WTC11 (cell line): Measurements from ENCODE around the gene MSANTD2. TPM values are rescaled to one million over a fixed set of nuclear protein-coding genes. Genes with fewer than 3 reads are reported as not detected.

ENCODE experiments used
- ATAC-seq: fragments of 200-7000 bp; cut with Tn5 transposase; 2 replicates; pipeline ENCODE4 v1.10.0; 2021; ENCODE audit warnings: mild to moderate bottlenecking, moderate library complexity
- CTCF ChIA-PET: fragments of 300-600 bp; sonication (Branson Sonifier 250); formaldehyde crosslinking; loops from one replicate; lab custom pipeline; 2021; ENCODE audit warnings: antibody characterized with exemption; lab: Charles Lee
- POLR2A ChIA-PET: fragments of 350-600 bp; sonication (Branson Sonifier 250); formaldehyde crosslinking; loops from one replicate; lab custom pipeline; 2021; ENCODE audit warnings: antibody characterized with exemption; lab: Charles Lee
- DNase-seq: peaks from one replicate; pipeline ENCODE4 v3.0.0; 2021; ENCODE audit warnings: low spot score
- H3K27ac Mint-ChIP-seq: 2 replicates; pipeline ENCODE4 v1.8.0; 2021; ENCODE audit warnings: mixed read lengths
- H3K27me3 Mint-ChIP-seq: 2 replicates; pipeline ENCODE4 v1.8.0; 2021; ENCODE audit warnings: low read depth, mild to moderate bottlenecking, moderate library complexity, mixed read lengths
- H3K36me3 Mint-ChIP-seq: 2 replicates; pipeline ENCODE4 v1.8.0; 2021; ENCODE audit warnings: mixed read lengths
- H3K4me1 Mint-ChIP-seq: 2 replicates; pipeline ENCODE4 v1.8.0; 2022; ENCODE audit warnings: mixed read lengths
- H3K4me3 Mint-ChIP-seq: 2 replicates; pipeline ENCODE4 v1.8.0; 2021; ENCODE audit warnings: mild to moderate bottlenecking, moderate library complexity, mixed read lengths
- H3K9me3 Mint-ChIP-seq: 2 replicates; pipeline ENCODE4 v1.8.0; 2021; ENCODE audit warnings: mixed read lengths
- AR ChIP-seq: fragments of 250-450 bp; sonication (Bioruptor Pico); IDR thresholded peaks from 2 replicates; pipeline ENCODE4 v1.9.0; 2021; ENCODE audit warnings: mild to moderate bottlenecking
- CDX4 ChIP-seq: fragments of 250-450 bp; sonication (Bioruptor Pico); IDR thresholded peaks from 2 replicates; pipeline ENCODE4 v1.9.0; 2021; ENCODE audit warnings: moderate library complexity, mild to moderate bottlenecking, inconsistent platforms, borderline replicate concordance
- CREB1 ChIP-seq: sonication (generic); formaldehyde crosslinking; IDR thresholded peaks from 2 replicates; pipeline ENCODE4 v1.8.0; 2023; ENCODE audit warnings: mild to moderate bottlenecking, missing genetic modification reagents
- CREM ChIP-seq: sonication (generic); formaldehyde crosslinking; IDR thresholded peaks from 2 replicates; pipeline ENCODE4 v1.8.1; 2022; ENCODE audit warnings: mild to moderate bottlenecking, missing genetic modification reagents, moderate library complexity
- E2F4 ChIP-seq: sonication (generic); formaldehyde crosslinking; IDR thresholded peaks from 2 replicates; pipeline ENCODE4 v1.8.1; 2022; ENCODE audit warnings: low read depth, mild to moderate bottlenecking, moderate library complexity, missing genetic modification reagents, borderline replicate concordance
- ETV6 ChIP-seq: sonication (generic); formaldehyde crosslinking; IDR thresholded peaks from 2 replicates; pipeline ENCODE4 v1.8.1; 2022; ENCODE audit warnings: mild to moderate bottlenecking, missing genetic modification reagents
- FOXP4 ChIP-seq: sonication (generic); formaldehyde crosslinking; IDR thresholded peaks from 2 replicates; pipeline ENCODE4 v1.8.0; 2022; ENCODE audit warnings: mild to moderate bottlenecking, missing genetic modification reagents
- JAZF1 ChIP-seq: fragments of 250-450 bp; sonication (Bioruptor Pico); IDR thresholded peaks from 2 replicates; pipeline ENCODE4 v1.9.0; 2021; ENCODE audit warnings: moderate library complexity, mild to moderate bottlenecking, inconsistent platforms
- MYBL2 ChIP-seq: sonication (generic); formaldehyde crosslinking; IDR thresholded peaks from 2 replicates; pipeline ENCODE4 v1.8.1; 2023; ENCODE audit warnings: mild to moderate bottlenecking, moderate library complexity, missing genetic modification reagents
- NFATC4 ChIP-seq: fragments of 250-450 bp; sonication (Bioruptor Pico); IDR thresholded peaks from 2 replicates; pipeline ENCODE4 v1.9.0; 2021; ENCODE audit warnings: mild to moderate bottlenecking
- STAT6 ChIP-seq: sonication (generic); formaldehyde crosslinking; conservative IDR thresholded peaks from 2 replicates; pipeline ENCODE4 v1.8.1; 2023; ENCODE audit warnings: mild to moderate bottlenecking, low read depth, missing genetic modification reagents, moderate library complexity
- TEAD1 ChIP-seq: sonication (generic); formaldehyde crosslinking; IDR thresholded peaks from 2 replicates; pipeline ENCODE4 v1.8.0; 2022; ENCODE audit warnings: mild to moderate bottlenecking, missing genetic modification reagents
- ZBTB21 ChIP-seq: sonication (generic); formaldehyde crosslinking; IDR thresholded peaks from 2 replicates; pipeline ENCODE4 v1.8.1; 2023; ENCODE audit warnings: mild to moderate bottlenecking, missing genetic modification reagents, borderline replicate concordance
- ZNF138 ChIP-seq: sonication (generic); formaldehyde crosslinking; conservative IDR thresholded peaks from 2 replicates; pipeline ENCODE4 v1.8.1; 2022; ENCODE audit warnings: mild to moderate bottlenecking, moderate library complexity, missing genetic modification reagents
- ZNF219 ChIP-seq: sonication (generic); formaldehyde crosslinking; IDR thresholded peaks from 2 replicates; pipeline ENCODE4 v1.8.0; 2023; ENCODE audit warnings: missing genetic modification reagents, mild to moderate bottlenecking, borderline replicate concordance
- ZNF396 ChIP-seq: fragments of 250-450 bp; sonication (Bioruptor Pico); IDR thresholded peaks from 2 replicates; pipeline ENCODE4 v1.8.0; 2021; ENCODE audit warnings: mild to moderate bottlenecking, moderate library complexity, borderline replicate concordance
- ZNF425 ChIP-seq: fragments of 250-450 bp; sonication (Bioruptor Pico); conservative IDR thresholded peaks from 2 replicates; pipeline ENCODE4 v1.9.0; 2021; ENCODE audit warnings: mild to moderate bottlenecking
- ZNF671 ChIP-seq: fragments of 250-450 bp; sonication (Bioruptor Pico); IDR thresholded peaks from 2 replicates; pipeline ENCODE4 v1.8.0; 2021; ENCODE audit warnings: mild to moderate bottlenecking
- total RNA-seq: library from RNA; stranded (reverse); gene quantifications from 3 replicates; pipeline ENCODE4 v1.2.3, GENCODE V29; 2021

The MSANTD2 gene
- total RNA-seq, 1 experiment from 2014 or later, result 17.5 TPM

GRCh38 chr11:124728134-124728533 lies 72.1 kb downstream of the MSANTD2 start:
- Mint-ChIP-seq H3K4me1 (peaks cover 35% of the 10 kb centered on the region), H3K27me3 (peaks cover 36% of the 10 kb centered on the region), H3K9me3 (no peaks in the 10 kb centered on the region), H3K36me3 (no peaks in the 10 kb centered on the region), H3K27ac (no peak overlapping the region)
- no peak for DNase-seq
- CTCF ChIA-PET, result no interaction called here
- TF ChIP-seq CREM (CRISPR knock-in tag), result no peak
- TF ChIP-seq CREB1 (CRISPR knock-in tag), result no peak
- TF ChIP-seq STAT6 (CRISPR knock-in tag), result no peak
- TF ChIP-seq, all 79 proteins: peak for 0
- no peak for ATAC-seq
- POLR2A ChIA-PET, result no interaction called here
- H3K4me3 Mint-ChIP-seq, result no peak overlapping the region

- H3K27ac Mint-ChIP-seq, result no peak overlapping the region
- CTCF ChIA-PET, result interaction anchor here (3.8 kb wide), 1 partner anchor 18 kb away, joined by 21 read pairs; no protein-coding TSS in a partner anchor
- TF ChIP-seq ZBTB21 (CRISPR knock-in tag), result no peak
- TF ChIP-seq, all 79 proteins: peak for 0
- peaks cover 41% of the 10 kb centered on the region for H3K4me1 Mint-ChIP-seq
- H3K9me3 Mint-ChIP-seq, result no peaks in the 10 kb centered on the region
- no peak for ATAC-seq
- DNase-seq, result no peak
- H3K36me3 Mint-ChIP-seq, result no peaks in the 10 kb centered on the region
- H3K4me3 Mint-ChIP-seq, result no peak overlapping the region
- POLR2A ChIA-PET, result interaction anchor here (0.8 kb wide), 1 partner anchor 19 kb away, joined by 3 read pairs; no protein-coding TSS in a partner anchor
- peaks cover 43% of the 10 kb centered on the region for H3K27me3 Mint-ChIP-seq
Measured at GRCh38 chr11:124727474-124727873, 72.7 kb downstream of the MSANTD2 start.

GRCh38 chr11:124725719-124726105 lies 74.5 kb downstream of the MSANTD2 start:
- peaks cover 54% of the 10 kb centered on the region for H3K4me1 Mint-ChIP-seq
- ChIA-PET POLR2A (no interaction called here), CTCF (interaction anchor here (1.2 to 3.8 kb wide), 5 partner anchors 14 to 140 kb away, joined by 4 to 21 read pairs (median 6); partner anchors contain the start of genes NRGN and ROBO3)
- ATAC-seq (peak; percentile 12; the same call in 1 of the 2 replicates), DNase-seq (no peak)
- H3K27ac Mint-ChIP-seq, result peak overlapping the region; percentile 25; the same call in 1 of the 2 replicates
- H3K9me3 Mint-ChIP-seq, result no peaks in the 10 kb centered on the region
- no peaks in the 10 kb centered on the region for H3K36me3 Mint-ChIP-seq
- H3K4me3 Mint-ChIP-seq, result peak overlapping the region; percentile 12
- TF ChIP-seq NFATC4 (CRISPR knock-in tag) (no peak), CREM (CRISPR knock-in tag) (no peak), FOXP4 (CRISPR knock-in tag) (no peak), ZNF425 (CRISPR knock-in tag) (no peak), MYBL2 (no peak), ZNF671 (CRISPR knock-in tag) (no peak), AR (CRISPR knock-in tag) (no peak), TEAD1 (no peak), CDX4 (no peak), JAZF1 (CRISPR knock-in tag) (no peak), E2F4 (CRISPR knock-in tag) (no peak), ZNF396 (CRISPR knock-in tag) (no peak), ZNF138 (CRISPR knock-in tag) (no peak), ETV6 (no peak), ZNF219 (no peak)
- peaks cover 55% of the 10 kb centered on the region for H3K27me3 Mint-ChIP-seq
